Neural cell (in vitro differentiated cells): Measurements from ENCODE around the gene CNOT4.

Experiments used
- CTCF ChIP-seq: fragments of 450-650 bp; IDR thresholded peaks from 2 replicates; pipeline ENCODE4 v1.5.1; 2014; ENCODE audit warnings: antibody characterized with exemption, mild to moderate bottlenecking, moderate library complexity; ENCODE audit not compliant: poor library complexity, severe bottlenecking
- EP300 ChIP-seq: fragments of 450-650 bp; conservative IDR thresholded peaks from 2 replicates; pipeline ENCODE4 v1.6.1; 2014; ENCODE audit warnings: antibody characterized with exemption, mild to moderate bottlenecking, moderate library complexity; ENCODE audit not compliant: poor library complexity, severe bottlenecking
- EZH2 ChIP-seq: fragments of 200-600, 300-800 bp; shearing (Covaris generic), sonication (generic); IDR thresholded peaks from 2 replicates; pipeline ENCODE4 v1.6.1; 2014; ENCODE audit warnings: antibody characterized with exemption, low read length, borderline replicate concordance, mild to moderate bottlenecking; ENCODE audit not compliant: insufficient read depth, poor library complexity, severe bottlenecking
- POLR2AphosphoS5 ChIP-seq: IDR thresholded peaks from 2 replicates; pipeline ENCODE4 v1.6.1; 2012
- RAD21 ChIP-seq: fragments of 450-650 bp; conservative IDR thresholded peaks from 2 replicates; pipeline ENCODE4 v1.6.1; 2014; ENCODE audit warnings: antibody characterized with exemption, mild to moderate bottlenecking, moderate library complexity
- REST ChIP-seq: IDR thresholded peaks from 2 replicates; pipeline ENCODE4 v1.6.1; 2012; ENCODE audit warnings: borderline replicate concordance
- TAF1 ChIP-seq: IDR thresholded peaks from 2 replicates; pipeline ENCODE4 v1.6.1; 2012; ENCODE audit warnings: low read depth

DNA sequence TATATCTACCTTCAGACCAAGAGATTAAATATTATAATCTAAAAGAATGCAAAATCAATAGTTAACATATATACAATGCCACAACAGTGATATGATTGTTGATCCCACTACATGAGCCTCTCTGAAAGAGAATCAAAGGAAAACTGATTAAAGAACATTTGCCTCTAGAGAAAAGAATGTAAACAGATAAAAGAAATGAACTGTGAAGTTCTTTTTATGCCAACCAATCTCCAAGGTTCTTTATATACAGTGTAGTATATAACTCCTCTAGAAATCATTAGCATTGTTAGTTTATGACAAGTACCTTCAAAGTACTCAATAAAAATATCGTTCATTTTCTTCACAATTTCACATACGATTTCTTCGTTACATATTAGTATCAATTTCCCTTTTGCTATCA is 20.1 kb downstream of the CNOT4 start:
- no peak for TF ChIP-seq CTCF
- no peak for TF ChIP-seq EZH2
- TF ChIP-seq RAD21 = no peak
- no peak for TF ChIP-seq REST
- TF ChIP-seq TAF1 = no peak
- TF ChIP-seq EP300 = no peak
- TF ChIP-seq POLR2AphosphoS5 = no peak
